Mononuclear cell (primary cell): Measurements from ENCODE around the gene PDCL3. TPM values are rescaled to one million over a fixed set of nuclear protein-coding genes. Genes with fewer than 3 reads are reported as not detected.

ENCODE experiments used
- H3K27me3 ChIP-seq: 2 replicates; pipeline ENCODE4 v1.6.0; 2011; ENCODE audit warnings: low read length, control low read depth; ENCODE audit not compliant: insufficient read depth
- H3K4me1 ChIP-seq: 2 replicates; pipeline ENCODE4 v1.5.1; 2011; ENCODE audit warnings: mild to moderate bottlenecking, low read length, control low read depth; ENCODE audit not compliant: insufficient read depth
- H3K4me3 ChIP-seq: 2 replicates; pipeline ENCODE4 v1.5.1; 2011; ENCODE audit warnings: mild to moderate bottlenecking, low read length, moderate library complexity
- H3K9me3 ChIP-seq: 2 replicates; pipeline ENCODE4 v1.5.1; 2011; ENCODE audit warnings: low read depth, mild to moderate bottlenecking, control low read depth, low read length
- total RNA-seq: library from RNA; depleted of rRNA; stranded (reverse); fragments of >200 nt; gene quantifications from one replicate; pipeline ENCODE4 v1.2.3, GENCODE V29; 2012

The PDCL3 gene
- 15.1 TPM for total RNA-seq

- H3K4me1 ChIP-seq: peaks cover 21% of the 10 kb centered on the region
- no peaks in the 10 kb centered on the region for H3K9me3 ChIP-seq
- no peaks in the 10 kb centered on the region for H3K27me3 ChIP-seq
- H3K4me3 ChIP-seq: peak within 1 kb of the TSS; percentile 88
These were observed at the start of gene PDCL3 for GRCh38 chr2:100562613-100563406. Gene PDCL3, plus strand, starts transcription at chr2:100562993. Its CDS starts 75 bp downstream, at chr2:100563068.

DNA sequence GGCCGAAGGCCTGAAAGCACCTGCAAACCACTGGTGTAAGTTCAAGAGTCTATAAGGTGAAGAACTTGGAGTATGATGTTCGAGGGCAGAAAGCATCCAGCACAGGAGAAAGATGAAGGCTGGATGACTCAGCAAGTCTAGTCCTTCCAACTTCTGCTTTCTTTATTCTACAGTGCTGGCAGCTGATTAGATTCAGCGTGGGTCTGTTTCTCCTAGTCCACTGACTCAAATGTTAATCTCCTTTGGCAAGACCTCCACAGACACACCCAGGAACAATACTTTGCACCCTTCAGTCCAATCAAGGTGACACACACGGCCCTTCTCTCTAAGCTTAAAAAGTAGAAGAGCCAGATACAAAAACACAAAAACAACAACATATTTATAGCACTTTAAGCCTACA is 49.1 kb upstream of the PDCL3 start:
- H3K4me3 ChIP-seq: no peak overlapping the region
- H3K4me1 ChIP-seq: no peaks in the 10 kb centered on the region
- H3K27me3 ChIP-seq: no peaks in the 10 kb centered on the region
- no peaks in the 10 kb centered on the region for H3K9me3 ChIP-seq

DNA sequence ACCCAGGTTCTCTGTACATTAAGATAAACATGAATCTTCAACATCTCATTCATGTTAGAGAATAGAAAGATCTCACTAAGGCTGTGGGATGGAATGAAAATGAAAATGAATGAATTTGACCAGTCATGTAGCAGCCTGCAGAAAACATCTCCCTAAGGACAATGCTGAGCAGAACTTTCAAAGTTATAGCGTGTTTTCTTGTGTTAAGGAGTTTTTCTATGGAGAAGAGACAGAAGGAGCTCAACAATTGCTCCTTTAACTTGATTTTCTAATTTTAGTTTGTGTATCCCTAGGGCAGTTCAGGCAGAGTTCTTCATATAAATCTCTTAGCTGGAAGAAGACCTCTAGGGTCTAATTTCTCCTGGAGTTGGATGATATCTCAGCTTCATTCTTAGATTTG is 45.2 kb upstream of the PDCL3 start:
- no peaks in the 10 kb centered on the region for H3K9me3 ChIP-seq
- H3K27me3 ChIP-seq: no peaks in the 10 kb centered on the region
- no peak overlapping the region for H3K4me3 ChIP-seq
- H3K4me1 ChIP-seq: no peaks in the 10 kb centered on the region

DNA sequence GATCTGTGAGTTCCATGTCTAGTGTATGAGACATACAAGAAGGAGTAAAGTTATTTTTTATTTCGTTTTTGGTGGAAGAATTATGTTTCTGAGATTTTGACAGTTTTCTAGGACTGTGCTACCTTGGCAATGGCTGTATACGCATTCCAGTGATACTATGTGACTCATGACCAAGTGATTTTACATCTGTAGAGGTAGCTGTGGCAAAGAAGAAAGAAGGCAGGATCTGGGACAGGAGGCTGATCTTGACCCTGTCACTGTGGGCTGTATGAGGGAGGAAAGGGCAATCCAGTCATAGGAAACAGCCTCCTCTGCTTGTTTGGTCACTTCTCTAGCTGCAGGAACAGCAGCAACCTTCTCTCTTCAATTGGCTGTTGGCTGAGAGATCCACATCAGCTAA is 44.0 kb upstream of the PDCL3 start:
- Histone ChIP-seq H3K4me1 (no peaks in the 10 kb centered on the region), H3K9me3 (no peaks in the 10 kb centered on the region), H3K4me3 (no peak overlapping the region), H3K27me3 (no peaks in the 10 kb centered on the region)

- Histone ChIP-seq H3K9me3 (no peaks in the 10 kb centered on the region), H3K27me3 (no peaks in the 10 kb centered on the region), H3K4me1 (no peaks in the 10 kb centered on the region), H3K4me3 (no peak overlapping the region)
These were observed 42.6 kb upstream of the PDCL3 start for GRCh38 chr2:100520224-100520623.

DNA sequence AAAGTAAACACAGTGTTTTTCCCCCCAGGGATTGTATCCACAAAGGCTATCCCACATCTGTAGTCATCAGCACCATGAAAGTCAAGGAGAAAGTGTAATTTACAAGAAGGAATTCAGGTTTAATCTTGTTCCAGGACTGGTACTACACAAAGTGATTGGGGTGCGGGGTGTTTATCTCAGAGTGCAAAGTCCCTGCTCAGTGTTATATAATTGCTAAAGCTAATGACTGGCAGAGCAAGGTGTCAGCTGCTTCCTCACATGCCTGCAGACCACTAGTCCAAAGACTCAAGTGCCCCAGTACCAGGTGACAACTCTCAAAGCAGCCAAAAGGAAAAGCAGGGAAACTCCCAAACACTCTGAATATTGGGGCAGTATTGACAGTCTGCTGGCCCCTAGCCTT is 40.4 kb upstream of the PDCL3 start:
- Histone ChIP-seq H3K4me1 (no peaks in the 10 kb centered on the region), H3K9me3 (no peaks in the 10 kb centered on the region), H3K4me3 (no peak overlapping the region), H3K27me3 (no peaks in the 10 kb centered on the region)

DNA sequence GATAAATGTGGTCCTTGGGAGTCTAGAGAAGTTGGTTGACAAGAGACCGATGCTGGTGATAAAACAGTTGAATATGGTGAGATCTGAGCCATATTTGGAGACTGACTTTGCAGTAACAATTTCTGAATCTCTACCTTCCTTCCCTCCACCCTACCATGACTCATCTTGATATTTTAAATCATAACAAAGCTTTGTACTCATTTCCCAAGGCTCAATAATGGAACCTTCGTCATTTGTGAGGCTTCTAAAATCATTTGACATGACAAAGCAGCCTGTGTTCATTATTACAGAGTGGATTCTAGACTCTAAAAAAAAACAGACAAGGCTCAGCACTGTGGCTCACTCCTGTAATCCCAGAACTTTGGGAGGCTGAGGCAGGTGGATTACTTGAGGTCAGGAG is 38.5 kb upstream of the PDCL3 start:
- H3K4me3 ChIP-seq: no peak overlapping the region
- no peaks in the 10 kb centered on the region for H3K27me3 ChIP-seq
- H3K9me3 ChIP-seq: no peaks in the 10 kb centered on the region
- no peaks in the 10 kb centered on the region for H3K4me1 ChIP-seq

- H3K9me3 ChIP-seq: no peaks in the 10 kb centered on the region
These were observed 35.9 kb upstream of the PDCL3 start for GRCh38 chr2:100526868-100527267.

DNA sequence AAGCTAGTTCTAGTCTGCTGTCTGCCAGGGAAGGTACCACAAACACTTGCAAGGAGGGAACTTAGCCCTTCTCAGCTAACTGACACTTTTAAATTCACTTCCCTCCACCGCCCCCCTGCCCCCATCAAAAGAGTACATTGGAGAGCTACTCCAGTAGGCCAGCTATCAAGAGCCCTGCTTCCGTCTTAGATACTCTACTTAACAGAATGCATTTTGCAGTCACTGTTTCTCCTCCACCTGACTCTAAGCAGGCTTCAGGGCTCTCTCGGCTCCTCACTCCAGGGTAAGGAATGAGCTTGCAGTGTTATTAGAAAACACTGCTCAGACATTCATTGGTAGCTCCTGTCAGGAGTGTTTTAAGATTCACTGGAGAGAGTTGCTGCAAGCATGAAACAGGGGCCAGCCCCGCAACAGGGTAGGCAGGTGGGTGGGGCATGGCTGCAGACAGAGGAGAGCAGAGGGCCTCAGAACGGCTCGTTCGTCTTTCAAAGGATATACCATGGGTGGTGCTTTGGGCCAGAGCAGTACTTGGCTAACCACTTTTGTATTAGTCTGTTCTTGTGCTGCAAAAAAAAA is 35.3 kb upstream of the PDCL3 start:
- Histone ChIP-seq H3K27me3 (no peaks in the 10 kb centered on the region), H3K4me1 (no peaks in the 10 kb centered on the region), H3K4me3 (no peak overlapping the region), H3K9me3 (no peaks in the 10 kb centered on the region)

More at GRCh38 chr2:100526868-100527267, 35.9 kb upstream of the PDCL3 start:
- Histone ChIP-seq H3K27me3 (no peaks in the 10 kb centered on the region), H3K4me1 (no peaks in the 10 kb centered on the region), H3K4me3 (no peak overlapping the region)

DNA sequence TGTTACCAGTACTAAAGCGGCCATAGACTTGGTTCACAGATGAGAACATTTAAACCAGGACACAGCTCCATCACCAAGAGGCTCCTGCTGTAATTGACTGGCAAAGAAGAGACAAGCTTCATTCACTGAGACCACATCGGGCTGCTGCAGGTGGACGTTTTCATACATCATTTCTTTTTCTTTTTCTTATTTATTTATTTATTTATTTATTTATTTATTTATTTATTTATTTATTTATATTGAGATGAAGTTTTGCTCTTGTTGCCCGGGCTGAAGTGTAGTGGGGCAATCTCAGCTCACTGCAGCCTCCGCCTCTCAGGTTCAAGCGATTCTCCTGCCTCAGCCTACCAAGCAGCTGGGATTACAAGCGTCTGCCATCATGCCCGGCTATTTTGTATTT is 33.6 kb upstream of the PDCL3 start:
- Histone ChIP-seq H3K9me3 (no peaks in the 10 kb centered on the region), H3K27me3 (peaks cover 4% of the 10 kb centered on the region), H3K4me1 (no peaks in the 10 kb centered on the region), H3K4me3 (no peak overlapping the region)

DNA sequence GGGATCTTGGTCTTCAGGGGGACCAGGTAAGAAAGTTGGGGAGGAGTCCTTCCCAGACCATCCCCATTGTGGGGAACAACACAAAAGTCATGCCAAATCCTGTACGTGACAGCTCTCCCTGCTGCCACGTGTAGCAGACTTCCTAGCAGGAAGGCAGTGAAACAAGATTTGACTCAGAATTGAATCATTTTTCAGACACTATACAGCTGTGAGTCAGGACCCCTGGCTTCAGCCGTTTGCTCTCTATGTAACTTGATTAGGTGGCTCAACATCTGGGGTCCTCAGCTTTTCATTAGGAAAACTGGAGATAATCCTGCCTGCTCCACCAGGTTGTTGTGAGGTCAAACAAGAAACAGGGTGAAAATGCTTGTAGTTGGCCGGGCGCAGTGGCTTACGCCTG is 32.9 kb upstream of the PDCL3 start:
- Histone ChIP-seq H3K27me3 (peaks cover 4% of the 10 kb centered on the region), H3K4me3 (no peak overlapping the region), H3K9me3 (no peaks in the 10 kb centered on the region), H3K4me1 (no peaks in the 10 kb centered on the region)

DNA sequence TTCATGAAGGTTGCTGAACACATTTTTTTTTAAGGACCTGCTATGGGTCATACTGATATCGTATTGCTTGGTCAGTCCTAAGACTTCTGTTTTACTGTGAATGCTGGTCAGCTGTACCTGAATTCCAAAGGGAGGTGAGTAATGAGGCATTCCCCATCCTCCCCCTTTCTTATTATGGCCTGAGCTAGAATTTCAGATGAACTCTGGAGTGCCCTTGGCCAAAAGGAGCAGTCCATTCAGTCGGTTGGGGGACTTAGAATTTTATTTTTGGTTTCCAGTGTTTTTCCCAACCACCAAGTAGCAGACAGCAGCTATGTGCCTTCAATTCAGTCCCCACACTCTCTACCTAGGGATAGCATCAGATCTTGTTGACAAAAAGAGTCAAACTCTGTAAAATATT is 26.9 kb upstream of the PDCL3 start:
- H3K4me3 ChIP-seq: no peak overlapping the region
- H3K27me3 ChIP-seq: peaks cover 4% of the 10 kb centered on the region
- H3K4me1 ChIP-seq: no peaks in the 10 kb centered on the region
- no peaks in the 10 kb centered on the region for H3K9me3 ChIP-seq

DNA sequence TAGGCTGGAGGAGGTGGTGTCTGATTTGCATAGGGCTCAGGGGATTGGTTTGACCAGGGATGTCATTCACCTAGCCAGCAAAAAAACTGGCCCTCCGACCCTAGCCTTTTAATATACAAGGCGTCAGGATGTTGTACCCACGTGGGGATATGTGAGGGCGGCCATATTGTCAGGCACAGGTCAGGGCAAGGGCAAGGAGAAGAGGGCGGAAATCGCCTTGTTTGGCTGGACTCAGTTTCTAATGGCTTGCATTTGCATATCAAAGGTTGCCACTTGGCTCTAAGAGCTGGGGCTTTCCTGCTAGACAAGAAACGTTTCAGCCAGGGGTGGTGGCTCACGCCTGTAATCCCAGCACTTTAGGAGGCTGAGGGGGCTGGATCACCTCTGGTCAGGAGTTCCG is 24.9 kb upstream of the PDCL3 start:
- Histone ChIP-seq H3K4me3 (no peak overlapping the region), H3K9me3 (no peaks in the 10 kb centered on the region), H3K4me1 (no peaks in the 10 kb centered on the region), H3K27me3 (peaks cover 4% of the 10 kb centered on the region)

- H3K4me1 ChIP-seq: no peaks in the 10 kb centered on the region
These were observed 23.6 kb upstream of the PDCL3 start for GRCh38 chr2:100539221-100539620.

DNA sequence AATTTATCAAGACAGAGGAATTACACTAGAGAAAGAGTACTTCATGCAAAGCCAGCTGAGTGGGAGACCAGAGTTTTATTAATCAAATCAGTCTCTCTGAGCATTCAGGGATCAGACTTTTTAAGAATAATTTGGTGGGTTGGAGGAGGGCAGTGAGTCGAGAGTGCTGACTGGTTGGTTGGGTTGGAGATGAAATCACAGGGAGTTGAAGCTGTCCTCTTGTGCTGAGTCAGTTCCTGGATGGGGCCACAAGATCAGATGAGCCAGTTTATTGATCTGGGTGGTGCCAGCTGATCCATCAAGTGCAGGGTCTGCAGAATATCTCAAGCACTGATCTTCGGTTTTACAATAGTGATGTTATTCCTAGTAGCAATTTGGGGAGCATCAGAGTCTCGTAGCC is 21.4 kb upstream of the PDCL3 start:
- Histone ChIP-seq H3K9me3 (no peaks in the 10 kb centered on the region), H3K4me3 (no peak overlapping the region), H3K27me3 (no peaks in the 10 kb centered on the region), H3K4me1 (no peaks in the 10 kb centered on the region)

More at GRCh38 chr2:100539221-100539620, 23.6 kb upstream of the PDCL3 start:
- H3K9me3 ChIP-seq: no peaks in the 10 kb centered on the region
- no peak overlapping the region for H3K4me3 ChIP-seq
- no peaks in the 10 kb centered on the region for H3K27me3 ChIP-seq

DNA sequence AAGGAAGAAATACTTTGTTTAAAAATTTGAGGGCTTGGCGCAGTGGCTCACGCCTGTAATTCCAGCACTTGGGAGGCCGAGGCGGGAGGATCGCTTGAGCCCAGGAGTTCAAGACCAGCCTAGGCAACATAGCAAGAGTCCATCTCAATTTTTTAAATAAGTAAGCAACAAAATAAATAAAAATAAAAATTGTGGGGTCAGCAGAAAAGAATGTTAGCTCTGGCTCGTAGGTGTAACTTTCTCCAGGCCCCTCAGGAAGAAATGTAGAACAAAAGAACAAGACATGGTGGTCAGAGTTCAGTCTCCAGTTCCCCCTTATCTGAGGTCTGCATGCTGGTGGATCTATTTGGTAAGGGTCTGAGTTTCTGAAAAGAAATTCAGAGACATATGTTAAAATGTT is 20.4 kb upstream of the PDCL3 start:
- Histone ChIP-seq H3K4me3 (no peak overlapping the region), H3K27me3 (no peaks in the 10 kb centered on the region), H3K9me3 (no peaks in the 10 kb centered on the region), H3K4me1 (no peaks in the 10 kb centered on the region)
